Left kidney (tissue), 8 donors: ENCODE measurements around the gene KLK15. TPM values are rescaled to one million over a fixed set of nuclear protein-coding genes. Genes with fewer than 3 reads are reported as not detected.

ENCODE experiments used
- DNase-seq: peaks from one replicate; pipeline ENCODE4 v3.0.0-alpha.2; 2013
- long read RNA-seq, 8 donors: transcript quantifications; one replicate each; lab custom pipeline, GENCODE V29; 2026
- polyA plus RNA-seq: library from polyadenylated mRNA; unstranded; fragments of 120-200 nt; gene quantifications from one replicate; pipeline ENCODE4 v1.2.1, GENCODE V29; 2013; ENCODE audit not compliant: insufficient read length

Gene KLK15
- not detected for polyA plus RNA-seq
- long read RNA-seq, donor 1 = 0 reads
- long read RNA-seq, donor 2 = 0 reads
- long read RNA-seq, donor 3 = 0 reads
- long read RNA-seq, donor 4 = 0 reads
- long read RNA-seq, donor 5 = 0 reads
- long read RNA-seq, donor 6 = 0 reads
- long read RNA-seq, donor 7 = 0 reads
- long read RNA-seq, donor 8 = 0 reads

GRCh38 chr19:50833117-50833801 is at the start of gene KLK15:
Gene KLK15, minus strand, starts transcription at chr19:50833574. Its CDS starts 2,082 bp downstream, at chr19:50831492.
- no peak for DNase-seq

DNA sequence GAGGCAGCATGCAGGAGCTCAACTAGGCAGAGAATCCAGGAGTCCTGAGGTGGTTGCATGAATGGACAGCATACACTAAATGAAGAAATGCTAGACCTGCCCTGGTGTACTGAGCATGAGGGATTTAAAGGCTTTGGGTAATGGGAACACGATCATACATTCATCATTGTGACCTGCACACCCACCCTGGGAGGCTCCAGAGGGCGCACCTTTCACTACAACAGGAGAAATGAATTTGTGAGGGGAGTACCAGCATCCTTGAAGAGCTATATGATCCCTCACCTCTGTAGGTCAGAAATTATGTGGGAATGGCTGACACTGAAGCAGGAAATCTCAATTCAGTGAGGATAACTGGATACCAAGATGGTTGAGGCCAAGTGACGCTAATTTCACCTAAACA is 48.8 kb upstream of the KLK15 start:
- DNase-seq = no peak

DNA sequence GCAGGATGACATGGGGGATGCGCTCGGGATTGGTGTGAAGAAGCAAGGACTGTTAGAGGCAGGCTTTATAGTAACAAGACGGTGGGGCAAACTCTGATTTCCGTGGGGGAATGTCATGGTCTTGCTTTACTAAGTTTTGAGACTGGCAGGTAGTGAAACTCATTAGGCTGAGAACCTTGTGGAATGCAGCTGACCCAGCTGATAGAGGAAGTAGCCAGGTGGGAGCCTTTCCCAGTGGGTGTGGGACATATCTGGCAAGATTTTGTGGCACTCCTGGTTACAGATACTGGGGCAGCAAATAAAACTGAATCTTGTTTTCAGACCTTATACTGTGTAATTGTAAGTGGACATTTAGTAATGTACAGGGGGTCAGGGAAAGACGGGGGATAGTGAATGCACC is 46.9 kb upstream of the KLK15 start:
- DNase-seq = no peak

- no peak for DNase-seq
Measured at GRCh38 chr19:50878851-50879250, 45.5 kb upstream of the KLK15 start.

DNA sequence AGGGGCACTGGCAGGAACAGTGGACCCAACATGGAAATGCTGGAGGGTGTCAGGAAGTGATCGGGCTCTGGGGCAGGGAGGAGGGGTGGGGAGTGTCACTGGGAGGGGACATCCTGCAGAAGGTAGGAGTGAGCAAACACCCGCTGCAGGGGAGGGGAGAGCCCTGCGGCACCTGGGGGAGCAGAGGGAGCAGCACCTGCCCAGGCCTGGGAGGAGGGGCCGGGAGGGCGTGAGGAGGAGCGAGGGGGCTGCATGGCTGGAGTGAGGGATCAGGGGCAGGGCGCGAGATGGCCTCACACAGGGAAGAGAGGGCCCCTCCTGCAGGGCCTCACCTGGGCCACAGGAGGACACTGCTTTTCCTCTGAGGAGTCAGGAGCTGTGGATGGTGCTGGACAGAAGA is 44.0 kb upstream of the KLK15 start:
- no peak for DNase-seq

GRCh38 chr19:50876456-50876855 is 43.1 kb upstream of the KLK15 start:
- DNase-seq = no peak

GRCh38 chr19:50875795-50876422 is 42.5 kb upstream of the KLK15 start:
- no peak for DNase-seq

DNA sequence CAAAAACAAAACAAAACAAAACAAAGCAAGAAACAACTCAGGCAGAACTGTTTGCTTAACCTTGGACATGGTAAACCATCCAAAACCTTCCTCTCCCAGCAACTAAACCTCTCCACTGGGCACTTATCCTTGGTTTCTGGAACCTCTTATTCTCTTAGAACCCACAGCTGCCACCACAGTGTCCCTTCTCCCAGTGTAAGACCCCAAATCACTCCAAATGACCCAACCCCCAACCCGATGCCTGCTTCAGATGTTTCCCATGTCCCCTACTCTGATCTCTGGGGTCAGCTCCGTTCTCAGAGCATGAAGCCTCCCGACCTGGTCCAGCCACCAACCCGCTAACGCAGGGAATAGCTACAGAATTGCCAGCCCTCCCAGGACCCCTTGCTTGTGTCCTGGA is 40.8 kb upstream of the KLK15 start:
- DNase-seq = no peak

- DNase-seq = no peak
Measured at GRCh38 chr19:50873056-50873455, 39.7 kb upstream of the KLK15 start, which contains the start of gene KLK2. Gene KLK2, plus strand, starts transcription at chr19:50873439. Its CDS starts 35 bp downstream, at chr19:50873474.

GRCh38 chr19:50870417-50871089 is 37.2 kb upstream of the KLK15 start:
- DNase-seq = no peak

DNA sequence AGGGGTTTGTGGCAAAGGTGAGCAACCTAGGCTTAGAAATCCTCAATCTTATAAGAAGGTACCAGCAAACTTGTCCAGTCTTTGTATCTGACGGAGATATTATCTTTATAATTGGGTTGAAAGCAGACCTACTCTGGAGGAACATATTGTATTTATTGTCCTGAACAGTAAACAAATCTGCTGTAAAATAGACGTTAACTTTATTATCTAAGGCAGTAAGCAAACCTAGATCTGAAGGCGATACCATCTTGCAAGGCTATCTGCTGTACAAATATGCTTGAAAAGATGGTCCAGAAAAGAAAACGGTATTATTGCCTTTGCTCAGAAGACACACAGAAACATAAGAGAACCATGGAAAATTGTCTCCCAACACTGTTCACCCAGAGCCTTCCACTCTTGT is 36.1 kb upstream of the KLK15 start:
- no peak for DNase-seq

DNA sequence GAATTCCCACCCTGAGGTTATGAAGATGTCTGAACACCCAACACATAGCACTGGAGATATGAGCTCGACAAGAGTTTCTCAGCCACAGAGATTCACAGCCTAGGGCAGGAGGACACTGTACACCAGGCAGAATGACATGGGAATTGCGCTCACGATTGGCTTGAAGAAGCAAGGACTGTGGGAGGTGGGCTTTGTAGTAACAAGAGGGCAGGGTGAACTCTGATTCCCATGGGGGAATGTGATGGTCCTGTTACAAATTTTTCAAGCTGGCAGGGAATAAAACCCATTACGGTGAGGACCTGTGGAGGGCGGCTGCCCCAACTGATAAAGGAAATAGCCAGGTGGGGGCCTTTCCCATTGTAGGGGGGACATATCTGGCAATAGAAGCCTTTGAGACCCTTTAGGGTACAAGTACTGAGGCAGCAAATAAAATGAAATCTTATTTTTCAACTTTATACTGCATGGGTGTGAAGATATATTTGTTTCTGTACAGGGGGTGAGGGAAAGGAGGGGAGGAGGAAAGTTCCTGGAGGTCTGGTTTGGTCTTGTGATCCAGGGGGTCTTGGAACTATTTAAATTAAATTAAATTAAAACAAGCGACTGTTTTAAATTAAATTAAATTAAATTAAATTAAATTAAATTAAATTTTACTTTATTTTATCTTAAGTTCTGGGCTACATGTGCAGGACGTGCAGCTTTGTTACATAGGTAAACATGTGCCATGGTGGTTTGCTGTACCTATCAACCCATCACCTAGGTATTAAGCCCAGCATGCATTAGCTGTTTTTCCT is 28.3 kb upstream of the KLK15 start:
- no peak for DNase-seq

DNA sequence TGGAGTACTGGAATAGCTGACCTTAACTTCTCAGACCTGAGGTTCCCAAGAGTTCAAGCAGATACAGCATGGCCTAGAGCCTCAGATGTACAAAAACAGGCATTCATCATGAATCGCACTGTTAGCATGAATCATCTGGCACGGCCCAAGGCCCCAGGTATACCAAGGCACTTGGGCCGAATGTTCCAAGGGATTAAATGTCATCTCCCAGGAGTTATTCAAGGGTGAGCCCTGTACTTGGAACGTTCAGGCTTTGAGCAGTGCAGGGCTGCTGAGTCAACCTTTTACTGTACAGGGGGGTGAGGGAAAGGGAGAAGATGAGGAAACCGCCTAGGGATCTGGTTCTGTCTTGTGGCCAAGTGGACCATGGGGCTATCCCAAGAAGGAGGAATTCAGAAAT is 27.6 kb upstream of the KLK15 start:
- DNase-seq = no peak

DNA sequence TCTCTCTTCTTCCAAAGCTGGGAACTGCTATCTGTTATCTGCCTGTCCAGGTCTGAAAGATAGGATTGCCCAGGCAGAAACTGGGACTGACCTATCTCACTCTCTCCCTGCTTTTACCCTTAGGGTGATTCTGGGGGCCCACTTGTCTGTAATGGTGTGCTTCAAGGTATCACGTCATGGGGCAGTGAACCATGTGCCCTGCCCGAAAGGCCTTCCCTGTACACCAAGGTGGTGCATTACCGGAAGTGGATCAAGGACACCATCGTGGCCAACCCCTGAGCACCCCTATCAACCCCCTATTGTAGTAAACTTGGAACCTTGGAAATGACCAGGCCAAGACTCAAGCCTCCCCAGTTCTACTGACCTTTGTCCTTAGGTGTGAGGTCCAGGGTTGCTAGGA is 26.5 kb upstream of the KLK15 start:
- DNase-seq = no peak

DNA sequence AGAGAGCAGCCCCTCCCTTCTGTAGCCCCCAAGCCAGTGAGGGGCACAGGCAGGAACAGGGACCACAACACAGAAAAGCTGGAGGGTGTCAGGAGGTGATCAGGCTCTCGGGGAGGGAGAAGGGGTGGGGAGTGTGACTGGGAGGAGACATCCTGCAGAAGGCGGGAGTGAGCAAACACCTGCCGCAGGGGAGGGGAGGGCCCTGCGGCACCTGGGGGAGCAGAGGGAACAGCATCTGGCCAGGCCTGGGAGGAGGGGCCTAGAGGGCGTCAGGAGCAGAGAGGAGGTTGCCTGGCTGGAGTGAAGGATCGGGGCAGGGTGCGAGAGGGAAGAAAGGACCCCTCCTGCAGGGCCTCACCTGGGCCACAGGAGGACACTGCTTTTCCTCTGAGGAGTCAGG is 25.5 kb upstream of the KLK15 start:
- DNase-seq = no peak

- DNase-seq = no peak
Measured at GRCh38 chr19:50857366-50857765, 24.0 kb upstream of the KLK15 start.

DNA sequence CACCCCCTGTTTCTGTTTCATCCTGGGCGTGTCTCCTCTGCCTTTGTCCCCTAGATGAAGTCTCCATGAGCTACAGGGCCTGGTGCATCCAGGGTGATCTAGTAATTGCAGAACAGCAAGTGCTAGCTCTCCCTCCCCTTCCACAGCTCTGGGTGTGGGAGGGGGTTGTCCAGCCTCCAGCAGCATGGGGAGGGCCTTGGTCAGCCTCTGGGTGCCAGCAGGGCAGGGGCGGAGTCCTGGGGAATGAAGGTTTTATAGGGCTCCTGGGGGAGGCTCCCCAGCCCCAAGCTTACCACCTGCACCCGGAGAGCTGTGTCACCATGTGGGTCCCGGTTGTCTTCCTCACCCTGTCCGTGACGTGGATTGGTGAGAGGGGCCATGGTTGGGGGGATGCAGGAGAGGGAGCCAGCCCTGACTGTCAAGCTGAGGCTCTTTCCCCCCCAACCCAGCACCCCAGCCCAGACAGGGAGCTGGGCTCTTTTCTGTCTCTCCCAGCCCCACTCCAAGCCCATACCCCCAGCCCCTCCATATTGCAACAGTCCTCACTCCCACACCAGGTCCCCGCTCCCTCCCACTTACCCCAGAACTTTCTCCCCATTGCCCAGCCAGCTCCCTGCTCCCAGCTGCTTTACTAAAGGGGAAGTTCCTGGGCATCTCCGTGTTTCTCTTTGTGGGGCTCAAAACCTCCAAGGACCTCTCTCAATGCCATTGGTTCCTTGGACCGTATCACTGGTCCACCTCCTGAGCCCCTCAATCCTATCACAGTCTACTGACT is 21.4 kb upstream of the KLK15 start, which contains the start of gene KLK3:
Gene KLK3, plus strand, starts transcription at position 280 of the 775 bp plus-strand sequence. Its CDS starts 41 bp downstream, at position 321.
- no peak for DNase-seq

- no peak for DNase-seq
Measured at GRCh38 chr19:50851620-50852019, 18.2 kb upstream of the KLK15 start.

DNA sequence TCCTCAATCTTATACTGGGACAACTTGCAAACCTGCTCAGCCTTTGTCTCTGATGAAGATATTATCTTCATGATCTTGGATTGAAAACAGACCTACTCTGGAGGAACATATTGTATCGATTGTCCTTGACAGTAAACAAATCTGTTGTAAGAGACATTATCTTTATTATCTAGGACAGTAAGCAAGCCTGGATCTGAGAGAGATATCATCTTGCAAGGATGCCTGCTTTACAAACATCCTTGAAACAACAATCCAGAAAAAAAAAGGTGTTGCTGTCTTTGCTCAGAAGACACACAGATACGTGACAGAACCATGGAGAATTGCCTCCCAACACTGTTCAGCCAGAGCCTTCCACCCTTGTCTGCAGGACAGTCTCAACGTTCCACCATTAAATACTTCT is 17.4 kb upstream of the KLK15 start:
- DNase-seq = no peak

DNA sequence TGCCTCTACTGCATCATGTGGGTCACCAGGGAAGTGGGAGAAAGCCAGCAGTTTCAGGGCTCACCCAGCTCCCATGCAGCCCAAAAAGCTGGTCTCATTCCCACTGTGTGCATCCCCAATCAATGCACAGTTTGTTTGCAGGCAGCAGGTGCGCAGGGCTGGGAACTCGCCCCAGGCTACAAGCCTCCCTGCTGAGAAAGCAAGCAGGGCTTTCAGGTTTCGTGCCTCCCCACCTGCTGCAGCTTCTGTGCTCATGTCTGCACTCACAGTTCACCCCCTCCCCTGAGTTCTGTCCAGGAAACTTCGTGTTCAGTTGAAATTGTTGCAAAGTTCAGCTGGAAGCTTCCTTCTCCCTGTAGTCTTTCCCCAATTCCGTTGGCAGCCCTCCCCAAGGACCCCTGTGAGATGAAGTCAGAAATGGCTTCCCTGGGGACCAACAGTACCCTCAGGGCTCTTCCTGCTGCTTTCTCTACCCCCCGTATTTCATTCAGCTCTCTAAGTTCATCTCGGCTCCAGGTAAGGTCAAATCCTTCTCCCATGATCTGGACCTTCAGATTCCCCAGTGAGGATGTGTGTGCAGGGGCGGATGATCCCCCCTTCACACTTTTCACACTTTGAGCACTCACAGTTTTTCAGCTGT is 11.0 kb upstream of the KLK15 start:
- no peak for DNase-seq
